ENCODE results near the gene ZFAND3. TPM values are rescaled to one million over a fixed set of nuclear protein-coding genes. Genes with fewer than 3 reads are reported as not detected.

The ZFAND3 gene
- polyA plus RNA-seq, 3 donors, result 11.5 to 21.1 (median 11.7) TPM

- Histone ChIP-seq H3K27me3 (ENCODE audit: control insufficient read depth in 2 of 2, insufficient read depth in 2 of 2, low read length in 2 of 2) (no peaks in the 10 kb centered on the region), H3K9me3 (replicated peaks in 1 of 2; ENCODE audit: control insufficient read depth in 1 of 2, insufficient read depth in 1 of 2, low read length in 2 of 2) (no peaks in the 10 kb centered on the region), H3K4me3 (replicated peaks in 1 of 3; ENCODE audit: low read depth in 2 of 3, low read length in 3 of 3) (no peak overlapping the region), H3K9ac (ENCODE audit: insufficient read depth, low read length, poor library complexity, severe bottlenecking) (no peak overlapping the region), H3K4me1 (ENCODE audit: control insufficient read depth in 1 of 2, insufficient read depth in 2 of 2, low read length in 2 of 2) (no peaks in the 10 kb centered on the region), H2AFZ (ENCODE audit: insufficient read depth, low read depth, low read length, poor library complexity, severe bottlenecking) (no peak overlapping the region), H3K36me3 (replicated peaks in 1 of 2; ENCODE audit: control insufficient read depth in 1 of 2, insufficient read depth in 2 of 2, low read length in 2 of 2) (no peaks in the 10 kb centered on the region), H3K4me2 (replicated peaks; ENCODE audit: extremely low read depth, low read length, poor library complexity, severe bottlenecking) (no peak overlapping the region), H3K79me2 (ENCODE audit: insufficient read depth, low read length) (no peaks in the 10 kb centered on the region), H4K20me1 (ENCODE audit: insufficient read depth, low read length) (no peaks in the 10 kb centered on the region), H3K27ac (ENCODE audit: low read depth in 1 of 2, low read length in 2 of 2) (no peak overlapping the region)
- no peak for TF ChIP-seq CTCF (IDR thresholded peaks at IDR 0.05)
- DNase-seq, result no peak
- Mint-ChIP-seq H3K4me3 (no peak overlapping the region), H3K9me3 (no peaks in the 10 kb centered on the region), H3K36me3 (peaks cover 5 to 8% of the 10 kb centered on the region in 2 donors), H3K27me3 (ENCODE audit: low read depth in 3 of 3) (peaks cover 0 to 3% (median 1%) of the 10 kb centered on the region in 3 donors), H3K27ac (no peak overlapping the region), H3K4me1 (no peaks in the 10 kb centered on the region)
- WGBS (ENCODE audit: insufficient coverage), result 100% methylated on average over 5 of the region's 6 CpGs
- intact Hi-C loops (cut with micrococcal nuclease), result no loop called here
Observed at GRCh38 chr6:38185244-38185643, 365.7 kb downstream of the ZFAND3 start.

- no peak overlapping the region for H3K4me2 ChIP-seq (replicated peaks; ENCODE audit: extremely low read depth, low read length, poor library complexity, severe bottlenecking)
- no peak overlapping the region for H2AFZ ChIP-seq (ENCODE audit: insufficient read depth, low read depth, low read length, poor library complexity, severe bottlenecking)
- H3K4me1 ChIP-seq (ENCODE audit: control insufficient read depth in 1 of 2, insufficient read depth in 2 of 2, low read length in 2 of 2), result no peaks in the 10 kb centered on the region
- H3K79me2 ChIP-seq (ENCODE audit: insufficient read depth, low read length), result no peaks in the 10 kb centered on the region
- WGBS (ENCODE audit: insufficient coverage), result 100% methylated on average over 5 of the region's 8 CpGs
- peaks cover 5 to 8% of the 10 kb centered on the region in 2 donors for H3K36me3 Mint-ChIP-seq
- no peaks in the 10 kb centered on the region for H3K4me1 Mint-ChIP-seq
- no peaks in the 10 kb centered on the region for H4K20me1 ChIP-seq (ENCODE audit: insufficient read depth, low read length)
- H3K9ac ChIP-seq (ENCODE audit: insufficient read depth, low read length, poor library complexity, severe bottlenecking), result no peak overlapping the region
- H3K4me3 Mint-ChIP-seq, result no peak overlapping the region
- H3K9me3 ChIP-seq (replicated peaks in 1 of 2; ENCODE audit: control insufficient read depth in 1 of 2, insufficient read depth in 1 of 2, low read length in 2 of 2), result no peaks in the 10 kb centered on the region
- H3K27me3 ChIP-seq (ENCODE audit: control insufficient read depth in 2 of 2, insufficient read depth in 2 of 2, low read length in 2 of 2), result no peaks in the 10 kb centered on the region
- no peak for DNase-seq
- no peak overlapping the region for H3K27ac ChIP-seq (ENCODE audit: low read depth in 1 of 2, low read length in 2 of 2)
- H3K27ac Mint-ChIP-seq, result peak overlapping the region in 1 of 7 donors; percentile 32
- intact Hi-C loops (cut with micrococcal nuclease), result no loop called here
- H3K36me3 ChIP-seq (replicated peaks in 1 of 2; ENCODE audit: control insufficient read depth in 1 of 2, insufficient read depth in 2 of 2, low read length in 2 of 2), result no peaks in the 10 kb centered on the region
- no peak overlapping the region for H3K4me3 ChIP-seq (replicated peaks in 1 of 3; ENCODE audit: low read depth in 2 of 3, low read length in 3 of 3)
- no peaks in the 10 kb centered on the region for H3K9me3 Mint-ChIP-seq
- peaks cover 0 to 3% (median 1%) of the 10 kb centered on the region in 3 donors for H3K27me3 Mint-ChIP-seq (ENCODE audit: low read depth in 3 of 3)
- no peak for TF ChIP-seq CTCF (IDR thresholded peaks at IDR 0.05)
Observed at GRCh38 chr6:38185752-38186151, 366.2 kb downstream of the ZFAND3 start.

Measured in CD14-positive monocyte (primary cell).